GM19467 (cell line): ENCODE results near the gene PTPRN2.
A peak's percentile ranks its signal among the peaks of the same experiment; 100 is the strongest.

Experiments used
- ATAC-seq: cut with Tn5 transposase; IDR thresholded peaks from one replicate; pipeline ENCODE4 v1.9.1; 2021; ENCODE audit warnings: mild to moderate bottlenecking, moderate library complexity; ENCODE audit not compliant: unreplicated experiment

The PTPRN2 gene

GRCh38 chr7:157585113-157585861, 1002.3 kb downstream of the PTPRN2 start:
- no peak for ATAC-seq

- no peak for ATAC-seq
These were observed 1003.2 kb downstream of the PTPRN2 start for GRCh38 chr7:157584420-157584819.

GRCh38 chr7:157581740-157582139, 1005.9 kb downstream of the PTPRN2 start:
- ATAC-seq, result no peak

GRCh38 chr7:157580324-157580723, 1007.3 kb downstream of the PTPRN2 start:
- ATAC-seq, result no peak

- ATAC-seq, result no peak
These were observed 1008.2 kb downstream of the PTPRN2 start for GRCh38 chr7:157579425-157579824.

GRCh38 chr7:157577796-157578339, 1009.8 kb downstream of the PTPRN2 start:
- no peak for ATAC-seq

- ATAC-seq, result no peak
These were observed 1010.6 kb downstream of the PTPRN2 start for GRCh38 chr7:157577061-157577460.

- ATAC-seq, result no peak
These were observed 1011.2 kb downstream of the PTPRN2 start for GRCh38 chr7:157576415-157576814.

- no peak for ATAC-seq
These were observed 1011.8 kb downstream of the PTPRN2 start for GRCh38 chr7:157575777-157576176.

GRCh38 chr7:157574914-157575586, 1012.6 kb downstream of the PTPRN2 start:
- no peak for ATAC-seq

GRCh38 chr7:157574120-157574825, 1013.4 kb downstream of the PTPRN2 start:
- no peak for ATAC-seq

- ATAC-seq, result no peak
These were observed 1014.4 kb downstream of the PTPRN2 start for GRCh38 chr7:157573244-157573643.

- ATAC-seq, result no peak
These were observed 1015.0 kb downstream of the PTPRN2 start for GRCh38 chr7:157572622-157573021.

- no peak for ATAC-seq
These were observed 1017.0 kb downstream of the PTPRN2 start for GRCh38 chr7:157570531-157571200.

- no peak for ATAC-seq
These were observed 1017.7 kb downstream of the PTPRN2 start for GRCh38 chr7:157569967-157570366.

GRCh38 chr7:157568770-157569584, 1018.6 kb downstream of the PTPRN2 start:
- ATAC-seq, result peak; percentile 89

GRCh38 chr7:157568106-157568769, 1019.4 kb downstream of the PTPRN2 start:
- ATAC-seq, result no peak

GRCh38 chr7:157567666-157568065, 1020.0 kb downstream of the PTPRN2 start:
- no peak for ATAC-seq

GRCh38 chr7:157566631-157567006, 1021.0 kb downstream of the PTPRN2 start:
- ATAC-seq, result no peak
